NCI-H510A (cell line): ENCODE results near the gene ALDH16A1.
A peak's percentile ranks its signal among the peaks of the same experiment; 100 is the strongest.
"Not testable (repeated sequence)": the region's sequence is repeated elsewhere in the genome, so short reads cannot be mapped to it uniquely, and the experiment has no call there.

Experiments used
- DNase-seq: peaks from one replicate; lab custom pipeline; 2025; lab: John Stamatoyannopoulos, UW

ALDH16A1 gene

GRCh38 chr19:49441210-49441959 is 11.6 kb upstream of the ALDH16A1 start, which contains the start of gene SLC17A7:
Gene SLC17A7, minus strand, starts transcription at chr19:49441527. Its CDS starts 148 bp downstream, at chr19:49441379.
- DNase-seq = no peak

GRCh38 chr19:49441960-49442350 is 11.1 kb upstream of the ALDH16A1 start:
- DNase-seq = no peak

- no peak for DNase-seq
These were observed 10.7 kb upstream of the ALDH16A1 start for GRCh38 chr19:49442354-49442753.

GRCh38 chr19:49442771-49443365 is 10.2 kb upstream of the ALDH16A1 start:
- peak; percentile 40 for DNase-seq

- peak; percentile 88 for DNase-seq
These were observed 9.5 kb upstream of the ALDH16A1 start for GRCh38 chr19:49443366-49444099.

- DNase-seq = not testable (repeated sequence)
These were observed 8.8 kb upstream of the ALDH16A1 start for GRCh38 chr19:49444100-49444700.

- DNase-seq = no peak
These were observed 7.0 kb upstream of the ALDH16A1 start for GRCh38 chr19:49445997-49446396.

- DNase-seq = no peak
These were observed 5.3 kb upstream of the ALDH16A1 start for GRCh38 chr19:49447485-49448431.

- DNase-seq = no peak
These were observed 4.6 kb upstream of the ALDH16A1 start for GRCh38 chr19:49448432-49448786.

GRCh38 chr19:49450405-49450804 is 2.6 kb upstream of the ALDH16A1 start:
- no peak for DNase-seq

GRCh38 chr19:49451430-49452181 is 1.4 kb upstream of the ALDH16A1 start, which contains the start of gene PIH1D1:
Gene PIH1D1, minus strand, starts transcription at chr19:49451814. Its CDS starts 240 bp downstream, at chr19:49451574.
- DNase-seq = peak; percentile 97

GRCh38 chr19:49453757-49454240 is 774 bp downstream of the ALDH16A1 start:
- no peak for DNase-seq

GRCh38 chr19:49455773-49456172 is 2.7 kb downstream of the ALDH16A1 start:
- no peak for DNase-seq

- DNase-seq = no peak
These were observed 3.3 kb downstream of the ALDH16A1 start for GRCh38 chr19:49456326-49456725.

GRCh38 chr19:49458567-49458903 is 5.5 kb downstream of the ALDH16A1 start:
- DNase-seq = no peak

- DNase-seq = no peak
These were observed 6.4 kb downstream of the ALDH16A1 start for GRCh38 chr19:49459388-49459787.

GRCh38 chr19:49461130-49461529 is 8.1 kb downstream of the ALDH16A1 start:
- DNase-seq = not testable (repeated sequence)

GRCh38 chr19:49461656-49462055 is 8.6 kb downstream of the ALDH16A1 start:
- DNase-seq = no peak

GRCh38 chr19:49462492-49462891 is 9.5 kb downstream of the ALDH16A1 start:
- no peak for DNase-seq

GRCh38 chr19:49463960-49464740 is 11.1 kb downstream of the ALDH16A1 start:
- no peak for DNase-seq
